ENCODE results near the gene EPG5. TPM values are rescaled to one million over a fixed set of nuclear protein-coding genes. Genes with fewer than 3 reads are reported as not detected.
"Not testable (repeated sequence)": the region's sequence is repeated elsewhere in the genome, so short reads cannot be mapped to it uniquely, and the experiment has no call there.

EPG5 gene
- polyA plus RNA-seq, 1 donor from 2014 or later, result 18.0 TPM

GRCh38 chr18:45820106-45820745 lies 146.9 kb downstream of the EPG5 start:
- H3K27me3 ChIP-seq (ENCODE audit: insufficient read depth, low read depth, low read length), result no peaks in the 10 kb centered on the region
- H4K20me1 ChIP-seq (ENCODE audit: insufficient read depth), result no peaks in the 10 kb centered on the region
- no peak overlapping the region for H3K4me2 ChIP-seq (ENCODE audit: low read length)
- no peak overlapping the region for H3K4me3 ChIP-seq (ENCODE audit: low read length)
- H2AFZ ChIP-seq (ENCODE audit: low read depth, low read length), result no peak overlapping the region
- H3K9me2 ChIP-seq (ENCODE audit: insufficient read depth, low read length), result no peaks in the 10 kb centered on the region
- H3K36me3 ChIP-seq (ENCODE audit: insufficient read depth, low read length), result no peaks in the 10 kb centered on the region
- H3K79me2 ChIP-seq (replicated peaks; ENCODE audit: insufficient read depth, low read length), result no peaks in the 10 kb centered on the region
- no peaks in the 10 kb centered on the region for H3K9me3 ChIP-seq (ENCODE audit: low read length)
- TF ChIP-seq RAD21 (conservative IDR thresholded peaks at IDR 0.05) (no peak), EP300 (conservative IDR thresholded peaks at IDR 0.05; ENCODE audit: poor library complexity, severe bottlenecking) (no peak), EZH2 (IDR thresholded peaks at IDR 0.05; ENCODE audit: borderline replicate concordance, insufficient read depth, low read length, poor library complexity, severe bottlenecking) (no peak), SMC3 (conservative IDR thresholded peaks at IDR 0.05; ENCODE audit: poor library complexity) (no peak), MXI1 (conservative IDR thresholded peaks at IDR 0.05; ENCODE audit: poor library complexity, severe bottlenecking) (no peak), REST (IDR thresholded peaks at IDR 0.05; ENCODE audit: borderline replicate concordance) (no peak), POLR2AphosphoS5 (IDR thresholded peaks at IDR 0.05) (no peak), TAF1 (IDR thresholded peaks at IDR 0.05; ENCODE audit: low read depth) (no peak)
- TF ChIP-seq, protein P1, sequence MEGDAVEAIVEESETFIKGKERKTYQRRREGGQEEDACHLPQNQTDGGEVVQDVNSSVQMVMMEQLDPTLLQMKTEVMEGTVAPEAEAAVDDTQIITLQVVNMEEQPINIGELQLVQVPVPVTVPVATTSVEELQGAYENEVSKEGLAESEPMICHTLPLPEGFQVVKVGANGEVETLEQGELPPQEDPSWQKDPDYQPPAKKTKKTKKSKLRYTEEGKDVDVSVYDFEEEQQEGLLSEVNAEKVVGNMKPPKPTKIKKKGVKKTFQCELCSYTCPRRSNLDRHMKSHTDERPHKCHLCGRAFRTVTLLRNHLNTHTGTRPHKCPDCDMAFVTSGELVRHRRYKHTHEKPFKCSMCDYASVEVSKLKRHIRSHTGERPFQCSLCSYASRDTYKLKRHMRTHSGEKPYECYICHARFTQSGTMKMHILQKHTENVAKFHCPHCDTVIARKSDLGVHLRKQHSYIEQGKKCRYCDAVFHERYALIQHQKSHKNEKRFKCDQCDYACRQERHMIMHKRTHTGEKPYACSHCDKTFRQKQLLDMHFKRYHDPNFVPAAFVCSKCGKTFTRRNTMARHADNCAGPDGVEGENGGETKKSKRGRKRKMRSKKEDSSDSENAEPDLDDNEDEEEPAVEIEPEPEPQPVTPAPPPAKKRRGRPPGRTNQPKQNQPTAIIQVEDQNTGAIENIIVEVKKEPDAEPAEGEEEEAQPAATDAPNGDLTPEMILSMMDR (IDR thresholded peaks at IDR 0.05; ENCODE audit: poor library complexity, severe bottlenecking), result no peak
- no peaks in the 10 kb centered on the region for H3F3A ChIP-seq (ENCODE audit: insufficient read depth, low read length, poor library complexity, severe bottlenecking)
- H3K27ac ChIP-seq (ENCODE audit: low read length), result no peak overlapping the region
- H3K9ac ChIP-seq (ENCODE audit: low read length), result no peak overlapping the region

DNA sequence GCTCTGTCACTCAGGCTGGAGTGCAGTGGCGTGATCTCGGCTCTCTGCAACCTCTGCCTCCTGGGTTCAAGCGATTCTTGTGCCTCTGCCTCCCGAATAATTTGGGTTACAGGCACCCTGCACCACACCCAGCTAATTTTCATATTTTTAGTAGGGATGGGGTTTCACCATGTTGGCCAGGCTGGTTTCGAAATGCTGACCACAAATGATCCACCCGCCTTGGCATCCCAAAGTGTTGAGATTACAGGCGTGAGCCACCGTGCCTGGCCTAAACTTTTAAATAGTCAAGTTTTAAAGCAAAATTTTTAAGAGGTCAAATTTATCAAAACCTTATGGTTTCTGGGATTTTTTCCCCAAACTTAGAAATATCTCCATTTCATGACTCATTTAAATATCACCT lies 148.4 kb downstream of the EPG5 start:
- H3K36me3 ChIP-seq (ENCODE audit: insufficient read depth, low read length); H4K20me1 ChIP-seq (ENCODE audit: insufficient read depth); H3K9me2 ChIP-seq (ENCODE audit: insufficient read depth, low read length); H3K27ac ChIP-seq (ENCODE audit: low read length); H3K9ac ChIP-seq (ENCODE audit: low read length); H3K4me2 ChIP-seq (ENCODE audit: low read length); H3K27me3 ChIP-seq (ENCODE audit: insufficient read depth, low read depth, low read length); H2AFZ ChIP-seq (ENCODE audit: low read depth, low read length); H3K9me3 ChIP-seq (ENCODE audit: low read length); H3F3A ChIP-seq (ENCODE audit: insufficient read depth, low read length, poor library complexity, severe bottlenecking); H3K79me2 ChIP-seq (replicated peaks; ENCODE audit: insufficient read depth, low read length); H3K4me3 ChIP-seq (ENCODE audit: low read length): not testable (repeated sequence)

GRCh38 chr18:45817543-45817942 lies 149.6 kb downstream of the EPG5 start:
- H3K27me3 ChIP-seq (ENCODE audit: insufficient read depth, low read depth, low read length), result no peaks in the 10 kb centered on the region
- H3K9ac ChIP-seq (ENCODE audit: low read length), result no peak overlapping the region
- H2AFZ ChIP-seq (ENCODE audit: low read depth, low read length), result no peak overlapping the region
- H3K36me3 ChIP-seq (ENCODE audit: insufficient read depth, low read length), result no peaks in the 10 kb centered on the region
- no peaks in the 10 kb centered on the region for H3K9me2 ChIP-seq (ENCODE audit: insufficient read depth, low read length)
- H3K4me2 ChIP-seq (ENCODE audit: low read length), result no peak overlapping the region
- TF ChIP-seq MXI1 (conservative IDR thresholded peaks at IDR 0.05; ENCODE audit: poor library complexity, severe bottlenecking), result no peak
- no peak for TF ChIP-seq TAF1 (IDR thresholded peaks at IDR 0.05; ENCODE audit: low read depth)
- no peak for TF ChIP-seq POLR2AphosphoS5 (IDR thresholded peaks at IDR 0.05)
- TF ChIP-seq EZH2 (IDR thresholded peaks at IDR 0.05; ENCODE audit: borderline replicate concordance, insufficient read depth, low read length, poor library complexity, severe bottlenecking), result no peak
- no peak for TF ChIP-seq REST (IDR thresholded peaks at IDR 0.05; ENCODE audit: borderline replicate concordance)
- TF ChIP-seq, protein P1 (IDR thresholded peaks at IDR 0.05; ENCODE audit: poor library complexity, severe bottlenecking), result no peak
- no peak for TF ChIP-seq SMC3 (conservative IDR thresholded peaks at IDR 0.05; ENCODE audit: poor library complexity)
- no peak for TF ChIP-seq RAD21 (conservative IDR thresholded peaks at IDR 0.05)
- no peak for TF ChIP-seq EP300 (conservative IDR thresholded peaks at IDR 0.05; ENCODE audit: poor library complexity, severe bottlenecking)
- no peaks in the 10 kb centered on the region for H3K9me3 ChIP-seq (ENCODE audit: low read length)
- H4K20me1 ChIP-seq (ENCODE audit: insufficient read depth), result no peaks in the 10 kb centered on the region
- no peak overlapping the region for H3K27ac ChIP-seq (ENCODE audit: low read length)
- H3K79me2 ChIP-seq (replicated peaks; ENCODE audit: insufficient read depth, low read length), result no peaks in the 10 kb centered on the region
- no peaks in the 10 kb centered on the region for H3F3A ChIP-seq (ENCODE audit: insufficient read depth, low read length, poor library complexity, severe bottlenecking)
- no peak overlapping the region for H3K4me3 ChIP-seq (ENCODE audit: low read length)
